GM12873 (cell line): ENCODE data around the gene EEFSEC.

Experiments
- CTCF ChIP-seq: IDR thresholded peaks from 2 replicates; pipeline ENCODE4 v1.5.1; 2012; ENCODE audit warnings: low read depth, mild to moderate bottlenecking, moderate library complexity, low read length, control low read depth; ENCODE audit not compliant: insufficient read depth; ENCODE audit errors: missing control alignments

The EEFSEC gene

GRCh38 chr3:128380719-128381118 lies 227.4 kb downstream of the EEFSEC start:
- no peak for TF ChIP-seq CTCF

- no peak for TF ChIP-seq CTCF
Measured at GRCh38 chr3:128381609-128382008, 228.3 kb downstream of the EEFSEC start.

- no peak for TF ChIP-seq CTCF
Measured at GRCh38 chr3:128382221-128382807, 229.0 kb downstream of the EEFSEC start.

- TF ChIP-seq CTCF = no peak
Measured at GRCh38 chr3:128383316-128384235, 230.3 kb downstream of the EEFSEC start.

- no peak for TF ChIP-seq CTCF
Measured at GRCh38 chr3:128385080-128385832, 232.0 kb downstream of the EEFSEC start.

- no peak for TF ChIP-seq CTCF
Measured at GRCh38 chr3:128388932-128389331, 235.7 kb downstream of the EEFSEC start.

GRCh38 chr3:128390867-128391266 lies 237.6 kb downstream of the EEFSEC start:
- no peak for TF ChIP-seq CTCF
